Endothelial cell of umbilical vein (primary cell): ENCODE data around the gene FYB2. TPM values are rescaled to one million over a fixed set of nuclear protein-coding genes. Genes with fewer than 3 reads are reported as not detected.
A peak's percentile ranks its signal among the peaks of the same experiment; 100 is the strongest.

Experiments used
- BruUV-seq: library from RNA; stranded (reverse); fragments of 400-500 nt; replicated peaks from 2 replicates; lab custom pipeline; 2021; lab: Mats Ljungman, UMichigan
- CTCF ChIA-PET: fragments of 300-600, 350-600 bp; sonication (Branson Sonifier 250); formaldehyde crosslinking; loops from one replicate; lab custom pipeline; 2021; ENCODE audit warnings: antibody characterized with exemption, inconsistent platforms; lab: Charles Lee
- POLR2A ChIA-PET: fragments of 300-600, 350-600 bp; sonication (Branson Sonifier 250); formaldehyde crosslinking; loops from one replicate; lab custom pipeline; 2021; ENCODE audit warnings: antibody characterized with exemption, inconsistent platforms; lab: Charles Lee
- DNase-seq: peaks from one replicate; pipeline ENCODE4 v3.0.0-alpha.2; 2011; ENCODE audit warnings: low read depth, low spot score
- FAIRE-seq: peaks from 2 replicates; lab custom pipeline; 2011; peaks lifted over from hg19 to GRCh38; lab: Jason Lieb, UNC
- H2AFZ ChIP-seq: 2 replicates; pipeline ENCODE4 v1.6.0; 2012; ENCODE audit warnings: low read depth, low read length, control low read depth, inconsistent platforms
- H3K27ac ChIP-seq: 2 replicates; pipeline ENCODE4 v1.5.1; 2011; ENCODE audit warnings: low read depth, mild to moderate bottlenecking, control low read depth, low read length, moderate library complexity; ENCODE audit not compliant: insufficient read depth
- H3K27me3 ChIP-seq, 2 experiments: 2 replicates each; pipeline versions ENCODE4 v1.6.0 to v1.6.1; 2011; ENCODE audit warnings: low read length in 2 of 2, mixed read lengths in 1 of 2; ENCODE audit not compliant: control insufficient read depth in 2 of 2, insufficient read depth in 2 of 2
- H3K36me3 ChIP-seq, 2 experiments: 2 replicates in 1 of 2; 3 replicates in 1 of 2; pipeline ENCODE4 v1.5.1; 2011; ENCODE audit warnings: low read length in 2 of 2, mild to moderate bottlenecking in 1 of 2, moderate library complexity in 1 of 2; ENCODE audit not compliant: control insufficient read depth in 2 of 2, insufficient read depth in 2 of 2; ENCODE audit errors: extremely low read depth in 1 of 2
- H3K4me1 ChIP-seq: 3 replicates; pipeline ENCODE4 v1.5.1; 2011; ENCODE audit warnings: mild to moderate bottlenecking, low read length; ENCODE audit not compliant: control insufficient read depth, insufficient read depth; ENCODE audit errors: extremely low read depth
- H3K4me2 ChIP-seq: 2 replicates; pipeline ENCODE4 v1.6.1; 2011; ENCODE audit warnings: low read length, control low read depth, mixed read lengths; ENCODE audit not compliant: insufficient read depth
- H3K4me3 ChIP-seq, 3 experiments: fragments of 200-600 bp in 1 of 3; sonication (generic), shearing (Covaris generic) in 1 of 3; replicated peaks in 1 of 3; 2 replicates each; pipeline ENCODE4 v1.5.1; 2011 to 2016; ENCODE audit warnings: control low read depth in 3 of 3, low read length in 3 of 3, mild to moderate bottlenecking in 2 of 3, inconsistent platforms in 1 of 3, low read depth in 1 of 3, moderate library complexity in 1 of 3; ENCODE audit not compliant: insufficient read depth in 1 of 3
- H3K79me2 ChIP-seq: 2 replicates; pipeline ENCODE4 v1.6.0; 2012; ENCODE audit warnings: low read length, inconsistent platforms; ENCODE audit not compliant: control insufficient read depth, insufficient read depth
- H3K9ac ChIP-seq: replicated peaks from 2 replicates; pipeline ENCODE3; 2011; ENCODE audit warnings: low read length, control low read depth; ENCODE audit not compliant: insufficient read depth; ENCODE audit errors: extremely low read depth
- H3K9me1 ChIP-seq: replicated peaks from 3 replicates; pipeline ENCODE4 v1.6.0; 2011; ENCODE audit warnings: mild to moderate bottlenecking, low read length; ENCODE audit not compliant: control insufficient read depth, insufficient read depth; ENCODE audit errors: extremely low read depth
- H3K9me3 ChIP-seq: replicated peaks from 2 replicates; pipeline ENCODE4 v1.5.1; 2012; ENCODE audit warnings: low read length, inconsistent platforms; ENCODE audit not compliant: control insufficient read depth, insufficient read depth
- H4K20me1 ChIP-seq: replicated peaks from 2 replicates; pipeline ENCODE3; 2011; ENCODE audit warnings: mild to moderate bottlenecking, low read length; ENCODE audit not compliant: control insufficient read depth, insufficient read depth; ENCODE audit errors: extremely low read depth
- CTCF ChIP-seq, 2 donors: IDR thresholded peaks; 1 replicate in 1 of 2; 2 replicates in 1 of 2; pipeline ENCODE4 v1.5.1; 2011; ENCODE audit warnings: low read length in 2 of 2, mild to moderate bottlenecking in 2 of 2, moderate library complexity in 2 of 2, control low read depth in 1 of 2, inconsistent platforms in 1 of 2, low read depth in 1 of 2; ENCODE audit not compliant: insufficient read depth in 1 of 2; ENCODE audit errors: extremely low read depth in 1 of 2
- EZH2 ChIP-seq: IDR thresholded peaks from 2 replicates; pipeline ENCODE4 v1.6.1; 2012; ENCODE audit warnings: borderline replicate concordance, low read depth, mild to moderate bottlenecking, moderate library complexity, low read length, inconsistent platforms; ENCODE audit not compliant: severe bottlenecking
- FOS ChIP-seq: IDR thresholded peaks from 2 replicates; pipeline ENCODE4 v1.6.1; 2011; ENCODE audit warnings: mild to moderate bottlenecking, low read length, moderate library complexity, borderline replicate concordance; ENCODE audit not compliant: insufficient read depth
- GATA2 ChIP-seq: IDR thresholded peaks from 2 replicates; pipeline ENCODE4 v1.7.0; 2011; ENCODE audit warnings: low read depth, mild to moderate bottlenecking, moderate library complexity, mixed read lengths, low read length; ENCODE audit not compliant: insufficient read length, insufficient read depth
- JUN ChIP-seq: IDR thresholded peaks from 2 replicates; pipeline ENCODE4 v1.6.1; 2011; ENCODE audit warnings: borderline replicate concordance, low read depth; ENCODE audit not compliant: insufficient read length, insufficient read depth
- MAX ChIP-seq: IDR thresholded peaks from 2 replicates; pipeline ENCODE4 v1.6.1; 2011; ENCODE audit not compliant: insufficient read depth, insufficient read length
- MYC ChIP-seq: IDR thresholded peaks from one replicate; pipeline ENCODE4 v1.6.1; 2011; ENCODE audit warnings: mild to moderate bottlenecking, low read depth, low read length
- POLR2A ChIP-seq: IDR thresholded peaks from 2 replicates; pipeline ENCODE4 v1.6.1; 2012; ENCODE audit warnings: low read depth, mild to moderate bottlenecking, control low read depth, low read length
- POLR2AphosphoS5 ChIP-seq: IDR thresholded peaks from 2 replicates; pipeline ENCODE4 v1.6.1; 2012; ENCODE audit warnings: low read depth, mild to moderate bottlenecking, control low read depth, low read length, moderate library complexity; ENCODE audit not compliant: insufficient read depth
- dilution Hi-C: fragments of 300-500 bp; cut with MboI; formaldehyde crosslinking; loops from one replicate; pipeline ENCODE4 v1.15.0; 2019; ENCODE audit warnings: low sequenced_read_pairs; ENCODE audit not compliant: extremely low pct_ligation_motif_present
- intact Hi-C: fragments of 100-400 bp; cut with micrococcal nuclease; formaldehyde crosslinking; loops from one replicate; pipeline ENCODE4 v1.10.0; 2022
- polyA plus RNA-seq, 4 experiments: library from polyadenylated mRNA; depleted of rRNA in 3 of 4; stranded (reverse) in 3 of 4; unstranded in 1 of 4; fragments of >200 nt; gene quantifications; 2 replicates each; pipeline versions ENCODE4 v1.2.1 to v1.2.3, GENCODE V29; 2011 to 2012; ENCODE audit warnings: missing spikeins in 1 of 4
- total RNA-seq: library from RNA; stranded (reverse); gene quantifications from 2 replicates; pipeline ENCODE4 v1.2.3, GENCODE V29; 2021

The FYB2 gene
- total and polyA plus RNA-seq, 2 donors (not counting 3 experiments of a cell fraction or from before 2014, with no cell fraction given): not detected

GRCh38 chr1:56788588-56788987 is 30.6 kb downstream of the FYB2 start:
- Histone ChIP-seq H3K27me3 (no peaks in the 10 kb centered on the region), H4K20me1 (no peaks in the 10 kb centered on the region), H3K27ac (no peak overlapping the region), H3K9me3 (no peaks in the 10 kb centered on the region), H3K9ac (no peak overlapping the region), H3K79me2 (no peaks in the 10 kb centered on the region), H3K36me3 (no peaks in the 10 kb centered on the region), H3K9me1 (no peaks in the 10 kb centered on the region), H3K4me2 (no peak overlapping the region), H2AFZ (no peak overlapping the region), H3K4me1 (no peaks in the 10 kb centered on the region), H3K4me3 (no peak overlapping the region)
- dilution Hi-C loops (no loop called here), intact Hi-C loops (no loop called here)
- no TSS peak for BruUV-seq
- DNase-seq (peak; percentile 50), FAIRE-seq (no peak)
- no peak for TF ChIP-seq FOS
- TF ChIP-seq MYC: no peak
- TF ChIP-seq CTCF (IDR thresholded peaks at IDR 0.05; ENCODE audit: extremely low read depth in 1 of 2, insufficient read depth in 1 of 2, low read depth in 1 of 2, low read length in 2 of 2): no peak
- TF ChIP-seq EZH2: no peak
- TF ChIP-seq MAX: no peak
- TF ChIP-seq JUN: no peak
- no peak for TF ChIP-seq GATA2
- TF ChIP-seq POLR2AphosphoS5: no peak
- TF ChIP-seq POLR2A: no peak
- POLR2A ChIA-PET: no interaction called here
- CTCF ChIA-PET: no interaction called here
